Measurements from ENCODE around the gene ATP8A2. TPM values are rescaled to one million over a fixed set of nuclear protein-coding genes. Genes with fewer than 3 reads are reported as not detected.
"Not testable (repeated sequence)": the region's sequence is repeated elsewhere in the genome, so short reads cannot be mapped to it uniquely, and the experiment has no call there.

ATP8A2 gene
- total RNA-seq, 6 experiments from 2014 or later = not detected

DNA sequence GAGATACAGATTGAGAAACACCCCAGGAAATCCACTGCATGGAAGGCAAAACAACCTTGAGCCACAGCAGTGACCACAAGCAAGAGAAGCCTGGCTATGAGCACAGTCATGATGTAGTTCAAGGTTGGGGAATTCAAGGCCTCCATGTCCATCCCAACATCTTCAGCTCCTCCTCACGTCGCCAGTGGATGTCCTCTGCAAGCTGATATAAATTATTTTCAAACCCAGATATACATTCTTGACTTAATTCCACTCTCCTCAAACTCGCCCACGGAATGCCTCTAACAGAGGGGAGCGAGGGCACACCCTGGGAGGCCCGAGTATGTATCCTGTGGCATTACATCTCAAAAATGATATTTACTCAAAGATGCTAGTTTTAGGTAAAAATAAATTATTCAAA, 574.5 kb downstream of the ATP8A2 start:
- 30% methylated on average over 5 of the region's 6 CpGs for WGBS (ENCODE audit: insufficient coverage, low coverage, low lambda C conversion rate, missing lambda C conversion rate)
- Histone ChIP-seq H3K4me3 (no peak overlapping the region), H3K27ac (no peak overlapping the region), H3K9me3 (no peaks in the 10 kb centered on the region), H3K27me3 (no peaks in the 10 kb centered on the region), H3K36me3 (no peaks in the 10 kb centered on the region), H3K4me1 (no peaks in the 10 kb centered on the region)
- ATAC-seq (no peak), DNase-seq (no peak)
- TF ChIP-seq, protein P1, sequence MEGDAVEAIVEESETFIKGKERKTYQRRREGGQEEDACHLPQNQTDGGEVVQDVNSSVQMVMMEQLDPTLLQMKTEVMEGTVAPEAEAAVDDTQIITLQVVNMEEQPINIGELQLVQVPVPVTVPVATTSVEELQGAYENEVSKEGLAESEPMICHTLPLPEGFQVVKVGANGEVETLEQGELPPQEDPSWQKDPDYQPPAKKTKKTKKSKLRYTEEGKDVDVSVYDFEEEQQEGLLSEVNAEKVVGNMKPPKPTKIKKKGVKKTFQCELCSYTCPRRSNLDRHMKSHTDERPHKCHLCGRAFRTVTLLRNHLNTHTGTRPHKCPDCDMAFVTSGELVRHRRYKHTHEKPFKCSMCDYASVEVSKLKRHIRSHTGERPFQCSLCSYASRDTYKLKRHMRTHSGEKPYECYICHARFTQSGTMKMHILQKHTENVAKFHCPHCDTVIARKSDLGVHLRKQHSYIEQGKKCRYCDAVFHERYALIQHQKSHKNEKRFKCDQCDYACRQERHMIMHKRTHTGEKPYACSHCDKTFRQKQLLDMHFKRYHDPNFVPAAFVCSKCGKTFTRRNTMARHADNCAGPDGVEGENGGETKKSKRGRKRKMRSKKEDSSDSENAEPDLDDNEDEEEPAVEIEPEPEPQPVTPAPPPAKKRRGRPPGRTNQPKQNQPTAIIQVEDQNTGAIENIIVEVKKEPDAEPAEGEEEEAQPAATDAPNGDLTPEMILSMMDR (IDR thresholded peaks at IDR 0.05) = no peak
- TF ChIP-seq POLR2A (IDR thresholded peaks at IDR 0.05) = no peak
- intact Hi-C loops (cut with DNase I) = no loop called here

- H3K9me3 ChIP-seq = no peaks in the 10 kb centered on the region
- WGBS (ENCODE audit: insufficient coverage, low coverage, low lambda C conversion rate, missing lambda C conversion rate) = 60% methylated on average over 1 of the region's 3 CpGs
- H3K4me3 ChIP-seq = no peak overlapping the region
- no peaks in the 10 kb centered on the region for H3K27me3 ChIP-seq
- DNase-seq (no peak), ATAC-seq (no peak)
- H3K4me1 ChIP-seq = no peaks in the 10 kb centered on the region
- no peaks in the 10 kb centered on the region for H3K36me3 ChIP-seq
- no peak for TF ChIP-seq POLR2A (IDR thresholded peaks at IDR 0.05)
- TF ChIP-seq, protein P1 (IDR thresholded peaks at IDR 0.05) = no peak
- H3K27ac ChIP-seq = no peak overlapping the region
- intact Hi-C loops (cut with DNase I) = no loop called here
Observed at GRCh38 chr13:25948910-25949309, 577.1 kb downstream of the ATP8A2 start.

DNA sequence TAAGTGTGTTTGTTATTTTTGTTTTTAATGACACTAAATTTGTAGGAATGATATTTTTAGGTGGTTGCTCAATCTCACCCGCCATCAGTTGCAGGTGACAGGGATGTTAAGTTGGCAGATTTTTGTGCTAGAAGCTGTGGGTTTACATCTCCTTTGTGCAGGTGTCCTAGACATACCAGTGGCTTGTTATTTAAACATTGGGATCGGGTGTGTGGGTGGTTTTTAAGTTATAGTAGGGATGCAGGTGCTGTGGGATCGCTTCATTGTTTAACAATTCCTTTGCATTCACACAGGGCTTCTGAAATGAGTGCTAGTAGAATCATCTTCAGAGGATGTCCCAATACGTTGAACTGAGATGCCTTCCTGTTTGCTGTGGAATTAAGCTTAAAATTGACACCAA, 580.1 kb downstream of the ATP8A2 start:
- Histone ChIP-seq H3K27me3 (no peaks in the 10 kb centered on the region), H3K4me3 (no peak overlapping the region), H3K36me3 (no peaks in the 10 kb centered on the region), H3K4me1 (no peaks in the 10 kb centered on the region), H3K27ac (no peak overlapping the region), H3K9me3 (no peaks in the 10 kb centered on the region)
- WGBS (ENCODE audit: insufficient coverage, low coverage, low lambda C conversion rate, missing lambda C conversion rate) = 57% methylated on average over 4 of the region's 4 CpGs
- ATAC-seq = no peak
- intact Hi-C loops (cut with DNase I) = no loop called here
- no peak for TF ChIP-seq POLR2A (IDR thresholded peaks at IDR 0.05)
- no peak for DNase-seq

DNA sequence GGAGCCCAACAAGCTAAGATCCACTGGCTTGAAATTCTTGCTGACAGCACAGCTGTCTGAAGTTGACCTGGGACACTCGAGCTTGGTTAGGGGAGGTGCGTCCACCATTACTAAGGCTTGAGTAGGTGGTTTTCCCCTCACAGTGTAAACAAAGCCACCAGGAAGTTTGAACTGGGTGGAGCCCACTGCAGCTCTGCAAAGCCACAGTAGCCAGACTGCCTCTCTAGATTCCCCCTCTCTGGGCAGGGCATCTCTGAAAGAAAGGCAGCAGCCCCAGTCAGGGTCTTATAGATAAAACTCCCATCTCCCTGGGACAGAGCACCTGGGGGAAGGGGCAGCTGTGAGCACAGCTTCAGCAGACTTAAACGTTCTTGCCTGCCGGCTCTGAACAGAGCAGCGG, 582.3 kb downstream of the ATP8A2 start:
- 60% methylated on average over 1 of the region's 5 CpGs for WGBS (ENCODE audit: insufficient coverage, low coverage, low lambda C conversion rate, missing lambda C conversion rate)
- DNase-seq; H3K27ac ChIP-seq; intact Hi-C loops (cut with DNase I); H3K4me1 ChIP-seq; H3K4me3 ChIP-seq; H3K36me3 ChIP-seq; H3K9me3 ChIP-seq; H3K27me3 ChIP-seq; ATAC-seq: not testable (repeated sequence)

DNA sequence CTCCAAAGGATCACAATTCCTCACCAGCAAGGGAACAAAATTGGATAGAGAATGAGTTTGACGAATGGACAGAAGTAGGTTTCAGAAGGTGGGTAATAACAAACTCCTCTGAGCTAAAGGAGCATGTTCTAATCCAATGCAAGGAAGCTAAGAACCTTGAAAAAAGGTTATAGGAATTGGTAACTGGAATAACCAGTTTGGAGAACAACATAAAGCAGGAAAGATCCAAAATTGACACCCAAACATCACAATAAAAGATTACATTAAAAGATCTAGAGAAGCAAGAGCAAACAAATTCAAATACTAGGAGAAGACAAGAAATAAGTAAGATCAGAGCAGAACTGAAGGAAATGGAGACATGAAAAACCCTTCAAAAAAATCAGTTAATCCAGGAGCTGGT, 583.2 kb downstream of the ATP8A2 start:
- H3K9me3 ChIP-seq; H3K36me3 ChIP-seq; H3K27ac ChIP-seq; intact Hi-C loops (cut with DNase I); DNase-seq; H3K4me3 ChIP-seq; H3K4me1 ChIP-seq; H3K27me3 ChIP-seq; ATAC-seq: not testable (repeated sequence)
- WGBS (ENCODE audit: insufficient coverage, low coverage, low lambda C conversion rate, missing lambda C conversion rate) = 63% methylated on average over 1 of the region's 1 CpG

DNA sequence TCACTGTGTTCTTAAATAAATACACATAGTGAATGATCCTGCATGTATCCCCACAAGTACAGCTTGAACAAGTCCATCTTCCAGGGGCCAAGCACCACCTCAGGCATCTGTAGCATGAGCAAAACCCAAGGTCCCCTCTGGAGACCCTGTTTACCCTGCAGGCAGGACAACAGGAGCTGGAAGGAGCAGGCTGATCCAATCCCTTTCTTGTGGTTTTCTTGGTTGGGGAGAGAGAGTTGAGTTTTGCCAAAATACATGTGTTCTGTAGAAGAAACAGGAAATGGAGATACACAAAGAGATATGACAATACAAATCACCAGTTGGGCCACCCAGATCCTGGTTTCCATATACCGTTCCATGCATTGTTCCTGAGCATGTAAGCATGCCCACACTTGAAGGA, 587.2 kb downstream of the ATP8A2 start:
- 56% methylated on average over 1 of the region's 1 CpG for WGBS (ENCODE audit: insufficient coverage, low coverage, low lambda C conversion rate, missing lambda C conversion rate)
- Histone ChIP-seq H3K27me3 (no peaks in the 10 kb centered on the region), H3K27ac (no peak overlapping the region), H3K36me3 (no peaks in the 10 kb centered on the region), H3K9me3 (no peaks in the 10 kb centered on the region), H3K4me1 (no peaks in the 10 kb centered on the region), H3K4me3 (no peak overlapping the region)
- intact Hi-C loops (cut with DNase I) = no loop called here
- no peak for TF ChIP-seq POLR2A (IDR thresholded peaks at IDR 0.05)
- TF ChIP-seq, protein P1 (IDR thresholded peaks at IDR 0.05) = no peak
- DNase-seq (no peak), ATAC-seq (no peak)

Data from right lobe of liver (tissue), 6 donors.